ENCODE measurements around the gene GNAT3.

The GNAT3 gene

DNA sequence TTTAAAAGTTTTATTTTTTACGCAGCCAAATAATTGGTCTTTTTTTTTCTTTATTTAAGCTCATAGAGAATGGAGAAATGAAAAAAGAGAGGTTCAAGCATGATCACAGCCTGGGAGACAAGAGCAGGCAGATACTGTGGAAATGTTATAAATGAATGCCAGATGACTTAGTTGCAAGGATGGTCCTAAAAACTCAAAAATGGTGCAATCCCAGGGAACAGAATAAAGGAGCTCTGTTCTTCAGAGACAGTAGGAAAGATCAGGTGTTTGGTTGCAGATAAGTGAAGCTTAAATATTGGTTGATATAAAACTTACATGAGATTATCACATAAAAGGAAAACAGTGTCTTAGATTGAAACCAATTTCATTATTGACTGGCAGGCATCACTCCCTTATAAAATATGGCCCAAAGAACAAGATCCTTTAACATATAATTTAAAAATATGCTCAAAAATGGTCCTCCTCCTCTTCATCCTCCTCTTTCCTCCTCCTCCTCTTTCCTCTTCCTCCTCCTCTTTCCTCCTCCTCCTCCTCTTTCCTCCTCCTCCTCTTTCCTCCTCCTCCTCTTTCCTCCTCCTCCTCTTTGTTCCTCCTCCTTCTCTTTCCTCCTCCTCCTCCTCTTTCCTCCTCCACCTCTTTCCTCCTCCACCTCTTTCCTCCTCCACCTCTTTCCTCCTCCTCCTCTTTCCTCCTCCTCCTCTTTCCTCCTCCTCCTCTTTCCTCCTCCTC, 18.6 kb downstream of the GNAT3 start:
- TF ChIP-seq, protein P1, sequence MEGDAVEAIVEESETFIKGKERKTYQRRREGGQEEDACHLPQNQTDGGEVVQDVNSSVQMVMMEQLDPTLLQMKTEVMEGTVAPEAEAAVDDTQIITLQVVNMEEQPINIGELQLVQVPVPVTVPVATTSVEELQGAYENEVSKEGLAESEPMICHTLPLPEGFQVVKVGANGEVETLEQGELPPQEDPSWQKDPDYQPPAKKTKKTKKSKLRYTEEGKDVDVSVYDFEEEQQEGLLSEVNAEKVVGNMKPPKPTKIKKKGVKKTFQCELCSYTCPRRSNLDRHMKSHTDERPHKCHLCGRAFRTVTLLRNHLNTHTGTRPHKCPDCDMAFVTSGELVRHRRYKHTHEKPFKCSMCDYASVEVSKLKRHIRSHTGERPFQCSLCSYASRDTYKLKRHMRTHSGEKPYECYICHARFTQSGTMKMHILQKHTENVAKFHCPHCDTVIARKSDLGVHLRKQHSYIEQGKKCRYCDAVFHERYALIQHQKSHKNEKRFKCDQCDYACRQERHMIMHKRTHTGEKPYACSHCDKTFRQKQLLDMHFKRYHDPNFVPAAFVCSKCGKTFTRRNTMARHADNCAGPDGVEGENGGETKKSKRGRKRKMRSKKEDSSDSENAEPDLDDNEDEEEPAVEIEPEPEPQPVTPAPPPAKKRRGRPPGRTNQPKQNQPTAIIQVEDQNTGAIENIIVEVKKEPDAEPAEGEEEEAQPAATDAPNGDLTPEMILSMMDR (conservative IDR thresholded peaks at IDR 0.05; ENCODE audit: low read length) = no peak
- TF ChIP-seq EZH2phosphoT487 (IDR thresholded peaks at IDR 0.05; ENCODE audit: borderline replicate concordance) = no peak
- H2AFZ ChIP-seq (ENCODE audit: low read length) = no peak overlapping the region
- H3K4me2 ChIP-seq (ENCODE audit: low read depth, low read length, poor library complexity, severe bottlenecking) = no peak overlapping the region
- no peaks in the 10 kb centered on the region for H3K27me3 ChIP-seq (ENCODE audit: insufficient read depth, low read length, poor library complexity, severe bottlenecking)
- H3K79me2 ChIP-seq (ENCODE audit: insufficient read depth, low read length) = no peaks in the 10 kb centered on the region
- no peaks in the 10 kb centered on the region for H4K20me1 ChIP-seq (ENCODE audit: insufficient read depth, low read length, poor library complexity, severe bottlenecking)
- no peaks in the 10 kb centered on the region for H3K4me1 ChIP-seq (ENCODE audit: insufficient read depth, low read length, poor library complexity, severe bottlenecking)
- no peak overlapping the region for H3K9ac ChIP-seq (ENCODE audit: low read depth, low read length, poor library complexity, severe bottlenecking)
- no peak overlapping the region for H3K4me3 ChIP-seq (ENCODE audit: low read length, poor library complexity, severe bottlenecking)
- H3K9me2 ChIP-seq (replicated peaks; ENCODE audit: low read depth, low read length) = no peaks in the 10 kb centered on the region
- no peaks in the 10 kb centered on the region for H3K36me3 ChIP-seq (ENCODE audit: insufficient read depth, low read length)
- H3K9me3 ChIP-seq (ENCODE audit: insufficient read depth, low read depth, low read length) = no peaks in the 10 kb centered on the region
- H3F3A ChIP-seq (ENCODE audit: low read depth) = no peaks in the 10 kb centered on the region

DNA sequence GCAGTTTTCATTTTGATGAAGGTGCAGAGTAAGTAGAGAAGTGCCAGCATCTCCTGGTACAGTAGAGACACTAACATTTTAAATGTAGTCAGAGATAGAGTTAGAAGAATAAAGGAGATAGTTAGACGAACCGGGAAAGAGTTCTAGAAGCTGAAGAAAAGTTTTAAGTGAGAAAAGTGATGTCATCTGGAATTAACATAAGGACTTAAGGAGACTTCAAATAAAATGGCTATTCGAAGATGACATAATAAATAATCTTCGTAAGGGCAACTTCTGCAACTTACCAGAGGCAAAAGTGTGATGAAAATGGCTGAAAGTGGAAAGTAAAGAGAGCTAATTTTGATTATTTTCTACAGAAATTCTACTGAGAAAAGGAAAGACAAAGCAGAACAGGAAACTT, 20.4 kb downstream of the GNAT3 start:
- Histone ChIP-seq H3K9me2 (replicated peaks; ENCODE audit: low read depth, low read length) (no peaks in the 10 kb centered on the region), H3K36me3 (ENCODE audit: insufficient read depth, low read length) (no peaks in the 10 kb centered on the region), H3F3A (ENCODE audit: low read depth) (no peaks in the 10 kb centered on the region), H4K20me1 (ENCODE audit: insufficient read depth, low read length, poor library complexity, severe bottlenecking) (no peaks in the 10 kb centered on the region), H3K9me3 (ENCODE audit: insufficient read depth, low read depth, low read length) (no peaks in the 10 kb centered on the region), H3K4me2 (ENCODE audit: low read depth, low read length, poor library complexity, severe bottlenecking) (no peak overlapping the region), H3K4me1 (ENCODE audit: insufficient read depth, low read length, poor library complexity, severe bottlenecking) (no peaks in the 10 kb centered on the region), H3K9ac (ENCODE audit: low read depth, low read length, poor library complexity, severe bottlenecking) (no peak overlapping the region), H2AFZ (ENCODE audit: low read length) (no peak overlapping the region), H3K79me2 (ENCODE audit: insufficient read depth, low read length) (no peaks in the 10 kb centered on the region), H3K27me3 (ENCODE audit: insufficient read depth, low read length, poor library complexity, severe bottlenecking) (no peaks in the 10 kb centered on the region), H3K4me3 (ENCODE audit: low read length, poor library complexity, severe bottlenecking) (no peak overlapping the region)
- TF ChIP-seq, protein P1 (conservative IDR thresholded peaks at IDR 0.05; ENCODE audit: low read length) = no peak
- no peak for TF ChIP-seq EZH2phosphoT487 (IDR thresholded peaks at IDR 0.05; ENCODE audit: borderline replicate concordance)

DNA sequence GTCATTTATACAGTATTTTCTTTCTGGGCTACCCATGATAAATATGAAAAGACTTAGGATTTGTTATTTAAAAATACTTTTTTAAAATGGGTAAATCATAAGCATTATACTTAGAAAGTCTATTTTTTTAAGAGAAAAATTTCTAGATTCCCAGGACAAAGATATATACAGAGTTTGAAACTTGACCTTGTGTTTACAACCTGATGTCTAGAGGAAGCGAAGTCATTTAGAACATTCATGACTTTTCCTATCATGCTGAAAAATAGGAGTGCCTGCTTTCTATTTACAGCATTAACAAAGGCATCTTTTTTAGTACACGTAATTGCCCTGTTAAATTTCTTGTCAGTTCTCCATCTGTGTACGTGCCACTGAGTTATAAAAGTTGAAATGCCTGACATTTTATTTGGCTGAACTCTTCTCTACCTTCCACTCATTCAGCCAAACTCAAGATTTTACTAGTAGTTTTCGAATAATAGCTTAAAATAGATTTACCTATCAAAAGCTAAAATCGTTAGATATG, 23.0 kb downstream of the GNAT3 start:
- H3F3A ChIP-seq (ENCODE audit: low read depth) = no peaks in the 10 kb centered on the region
- H3K9me2 ChIP-seq (replicated peaks; ENCODE audit: low read depth, low read length) = no peaks in the 10 kb centered on the region
- no peak for TF ChIP-seq EZH2phosphoT487 (IDR thresholded peaks at IDR 0.05; ENCODE audit: borderline replicate concordance)
- TF ChIP-seq, protein P1 (conservative IDR thresholded peaks at IDR 0.05; ENCODE audit: low read length) = no peak

More for the DNA sequence above, 23.0 kb downstream of the GNAT3 start:
- Histone ChIP-seq H3K4me3 (ENCODE audit: low read length, poor library complexity, severe bottlenecking) (no peak overlapping the region), H3K9me3 (ENCODE audit: insufficient read depth, low read depth, low read length) (no peaks in the 10 kb centered on the region), H4K20me1 (ENCODE audit: insufficient read depth, low read length, poor library complexity, severe bottlenecking) (no peaks in the 10 kb centered on the region), H3K9ac (ENCODE audit: low read depth, low read length, poor library complexity, severe bottlenecking) (no peak overlapping the region), H3K4me1 (ENCODE audit: insufficient read depth, low read length, poor library complexity, severe bottlenecking) (no peaks in the 10 kb centered on the region), H3K27me3 (ENCODE audit: insufficient read depth, low read length, poor library complexity, severe bottlenecking) (no peaks in the 10 kb centered on the region), H3K4me2 (ENCODE audit: low read depth, low read length, poor library complexity, severe bottlenecking) (no peak overlapping the region), H3K79me2 (ENCODE audit: insufficient read depth, low read length) (no peaks in the 10 kb centered on the region), H3K36me3 (ENCODE audit: insufficient read depth, low read length) (no peaks in the 10 kb centered on the region), H2AFZ (ENCODE audit: low read length) (no peak overlapping the region)
